T-cell (primary cell): ENCODE measurements around the gene FAM193B. TPM values are rescaled to one million over a fixed set of nuclear protein-coding genes. Genes with fewer than 3 reads are reported as not detected.
"Not testable (repeated sequence)": the region's sequence is repeated elsewhere in the genome, so short reads cannot be mapped to it uniquely, and the experiment has no call there.

Source experiments
- ATAC-seq, 4 experiments: fragments of 200-7000 bp in 3 of 4; fragments of 150-1000 bp in 1 of 4; cut with Tn5 transposase; replicated peaks in 1 of 4; 1 replicate in 3 of 4; 2 replicates in 1 of 4; pipeline ENCODE4 v1.10.0; 2021; ENCODE audit warnings: moderate library complexity in 3 of 4, mild to moderate bottlenecking in 2 of 4, moderate number of reproducible peaks in 1 of 4
- CTCF ChIA-PET, 2 donors: fragments of 300-600 bp; sonication (Branson Sonifier 250); formaldehyde crosslinking; loops; one replicate each; lab custom pipeline; 2022; ENCODE audit warnings: antibody characterized with exemption in 2 of 2; lab: Charles Lee
- POLR2A ChIA-PET, 2 donors: fragments of 300-600 bp; sonication (Branson Sonifier 250); formaldehyde crosslinking; loops; one replicate each; lab custom pipeline; 2022; ENCODE audit warnings: antibody characterized with exemption in 2 of 2; lab: Charles Lee
- DNase-seq, 35 experiments: peaks; one replicate each; pipeline versions ENCODE4 v3.0.0 to v3.0.0-alpha.2; 2013 to 2023
- H3K27ac ChIP-seq: one replicate; pipeline ENCODE4 v1.5.1; 2013; ENCODE audit warnings: low read length
- H3K27me3 ChIP-seq, 2 experiments: replicated peaks in 1 of 2; 1 replicate in 1 of 2; 2 replicates in 1 of 2; pipeline versions ENCODE4 v1.6.1 to v1.7.0; 2013; ENCODE audit warnings: low read length in 1 of 2, mixed read lengths in 1 of 2; ENCODE audit not compliant: control insufficient read depth in 2 of 2, insufficient read depth in 2 of 2; ENCODE audit errors: extremely low read depth in 1 of 2
- H3K36me3 ChIP-seq, 2 donors: 1 replicate in 1 of 2; 2 replicates in 1 of 2; pipeline versions ENCODE4 v1.6.1 to v1.7.0; 2013; ENCODE audit warnings: low read length in 1 of 2; ENCODE audit not compliant: control insufficient read depth in 2 of 2, insufficient read depth in 1 of 2; ENCODE audit errors: extremely low read depth in 1 of 2
- H3K4me1 ChIP-seq, 2 experiments: 1 replicate in 1 of 2; 2 replicates in 1 of 2; pipeline versions ENCODE4 v1.6.1 to v1.7.0; 2013; ENCODE audit warnings: low read length in 2 of 2, mixed read lengths in 1 of 2; ENCODE audit not compliant: insufficient read depth in 2 of 2, control insufficient read depth in 1 of 2; ENCODE audit errors: extremely low read depth in 1 of 2
- H3K4me3 ChIP-seq, 2 donors: 1 replicate in 1 of 2; 2 replicates in 1 of 2; pipeline versions ENCODE4 v1.5.1 to v1.7.0; 2013; ENCODE audit warnings: mild to moderate bottlenecking in 2 of 2, low read length in 1 of 2, moderate library complexity in 1 of 2; ENCODE audit not compliant: control insufficient read depth in 1 of 2; ENCODE audit errors: extremely low read depth in 1 of 2
- H3K9me3 ChIP-seq: 2 replicates; pipeline ENCODE4 v1.7.0; 2013
- H3K27ac Mint-ChIP-seq, 2 donors: one replicate each; pipeline ENCODE4 v1.8.0; 2020 to 2021; ENCODE audit warnings: mild to moderate bottlenecking in 2 of 2, mixed read lengths in 2 of 2
- H3K27me3 Mint-ChIP-seq, 2 donors: one replicate each; pipeline ENCODE4 v1.8.0; 2021 to 2022; ENCODE audit warnings: mixed read lengths in 2 of 2
- H3K36me3 Mint-ChIP-seq: one replicate; pipeline ENCODE4 v1.8.0; 2021; ENCODE audit warnings: mixed read lengths
- H3K4me1 Mint-ChIP-seq, 3 donors: one replicate each; pipeline ENCODE4 v1.8.0; 2020 to 2022; ENCODE audit warnings: mixed read lengths in 3 of 3, mild to moderate bottlenecking in 1 of 3
- H3K4me3 Mint-ChIP-seq, 3 donors: one replicate each; pipeline ENCODE4 v1.8.0; 2020 to 2022; ENCODE audit warnings: mild to moderate bottlenecking in 3 of 3, mixed read lengths in 3 of 3, moderate library complexity in 3 of 3
- H3K9me3 Mint-ChIP-seq, 3 donors: one replicate each; pipeline ENCODE4 v1.8.0; 2020 to 2022; ENCODE audit warnings: mixed read lengths in 3 of 3
- WGBS: methylation state at CpG from one replicate; pipeline ENCODE4 v1.1.5; 2013; ENCODE audit warnings: missing lambda C conversion rate; ENCODE audit not compliant: insufficient coverage; 5-methylcytosine and 5-hydroxymethylcytosine counted together
- total RNA-seq, 35 experiments: library from RNA in 6 of 35; stranded (reverse) in 6 of 35; fragments of 120-200 nt in 1 of 35; gene quantifications; one replicate each; pipeline versions ENCODE4 v1.2.1 to v1.2.4 and lab custom pipeline; 2013 to 2026

Gene FAM193B
- total RNA-seq, 5 donors from 2014 or later (not counting 1 experiment from before 2014, with no cell fraction given) = 162 to 233 (median 217) TPM

DNA sequence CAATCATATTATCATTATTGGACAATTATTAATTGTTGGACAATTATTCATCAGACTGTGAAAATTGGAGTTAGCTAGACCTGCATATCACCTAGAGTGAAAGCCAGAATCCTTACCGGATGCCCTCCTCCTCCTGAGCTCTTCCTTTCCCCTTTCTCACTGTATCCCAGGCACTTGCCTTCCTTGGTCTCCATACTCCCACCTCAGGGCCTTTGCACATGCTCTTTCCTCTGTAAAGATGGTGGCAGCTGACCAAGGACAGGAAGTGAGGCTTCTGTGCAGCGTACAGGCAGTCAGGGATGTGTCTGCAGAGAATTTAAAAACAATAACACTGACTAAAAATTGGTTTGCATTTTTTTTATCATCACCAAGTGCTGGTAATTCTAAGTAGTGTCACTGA lies 15.5 kb upstream of the FAM193B start:
- POLR2A ChIA-PET = no interaction called here

DNA sequence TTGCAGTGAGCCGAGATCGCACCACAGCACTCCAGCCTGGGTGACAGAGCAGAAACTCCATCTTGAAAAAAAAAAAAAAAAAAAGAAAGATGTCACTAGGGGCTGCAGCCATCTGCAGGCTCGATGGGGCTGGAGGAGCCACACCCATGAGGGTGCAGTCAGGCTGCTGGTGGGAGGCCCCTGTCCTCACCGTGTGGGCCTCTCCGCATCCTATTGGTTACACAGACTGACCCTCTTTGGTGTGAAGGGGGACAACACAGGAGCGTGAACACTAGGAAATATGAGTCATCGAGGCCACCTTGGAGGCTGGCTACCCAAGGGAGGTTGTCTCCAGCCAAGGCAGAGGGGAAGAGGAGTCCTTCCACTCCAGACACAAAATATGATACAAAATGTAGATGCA lies 14.0 kb upstream of the FAM193B start:
- Mint-ChIP-seq H3K27me3 (peaks cover 18 to 19% of the 10 kb centered on the region in 2 donors), H3K4me1 (no peaks in the 10 kb centered on the region), H3K36me3 (no peaks in the 10 kb centered on the region), H3K4me3 (no peak overlapping the region), H3K27ac (no peak overlapping the region), H3K9me3 (no peaks in the 10 kb centered on the region)
- CTCF ChIA-PET = no interaction called here
- H3K4me1 ChIP-seq = no peaks in the 10 kb centered on the region
- peaks cover 0 to 19% of the 10 kb centered on the region in 2 experiments for H3K27me3 ChIP-seq
- DNase-seq = no peak
- H3K27ac ChIP-seq = no peak overlapping the region
- no peak overlapping the region for H3K4me3 ChIP-seq
- 73% methylated on average over 5 of the region's 7 CpGs for WGBS
- H3K9me3 ChIP-seq = no peaks in the 10 kb centered on the region
- POLR2A ChIA-PET = no interaction called here
- no peak for ATAC-seq
- no peaks in the 10 kb centered on the region for H3K36me3 ChIP-seq

More for the DNA sequence above, 15.5 kb upstream of the FAM193B start:
- peaks cover 18 to 22% of the 10 kb centered on the region in 2 donors for H3K27me3 Mint-ChIP-seq
- no peaks in the 10 kb centered on the region for H3K4me1 ChIP-seq
- no peaks in the 10 kb centered on the region for H3K9me3 Mint-ChIP-seq
- H3K36me3 Mint-ChIP-seq = no peaks in the 10 kb centered on the region
- H3K4me3 ChIP-seq = no peak overlapping the region
- DNase-seq = no peak
- no peaks in the 10 kb centered on the region for H3K36me3 ChIP-seq
- no peak overlapping the region for H3K4me3 Mint-ChIP-seq
- H3K4me1 Mint-ChIP-seq = no peaks in the 10 kb centered on the region
- H3K27ac Mint-ChIP-seq = no peak overlapping the region
- H3K9me3 ChIP-seq = no peaks in the 10 kb centered on the region
- CTCF ChIA-PET = no interaction called here
- H3K27ac ChIP-seq = no peak overlapping the region
- no peak for ATAC-seq
- H3K27me3 ChIP-seq = peaks cover 0 to 19% of the 10 kb centered on the region in 2 experiments
- WGBS = no CpG with 5 or more reads among the region's 2 CpGs

DNA sequence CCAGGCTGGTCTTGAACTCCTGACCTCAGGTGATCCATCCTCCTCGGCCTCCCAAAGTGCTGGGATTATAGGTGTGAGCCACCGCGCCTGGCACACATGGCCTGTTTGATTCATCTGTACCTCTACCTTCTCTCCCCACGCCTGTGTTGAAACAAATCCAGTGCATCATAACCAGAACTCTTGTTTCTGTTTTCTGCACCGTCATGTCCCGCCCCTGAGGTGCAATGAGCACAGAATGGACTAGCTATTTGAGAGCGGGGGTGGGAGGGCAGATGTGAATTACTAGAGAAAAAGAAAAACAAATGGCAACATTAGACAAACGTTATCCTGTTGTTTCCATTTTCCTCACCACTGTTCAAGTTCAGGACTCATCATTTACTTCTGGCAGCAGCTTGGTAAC lies 10.7 kb upstream of the FAM193B start:
- Histone ChIP-seq H3K36me3 (no peaks in the 10 kb centered on the region), H3K27me3 (peaks cover 0 to 16% of the 10 kb centered on the region in 2 experiments), H3K9me3 (no peaks in the 10 kb centered on the region), H3K27ac (no peak overlapping the region), H3K4me3 (no peak overlapping the region), H3K4me1 (no peaks in the 10 kb centered on the region)
- no peak overlapping the region for H3K4me3 Mint-ChIP-seq
- no peak overlapping the region for H3K27ac Mint-ChIP-seq
- H3K27me3 Mint-ChIP-seq = peaks cover 18 to 19% of the 10 kb centered on the region in 2 donors
- H3K36me3 Mint-ChIP-seq = no peaks in the 10 kb centered on the region
- POLR2A ChIA-PET = interaction anchor here in 1 of 2 donors (0.6 kb wide), 1 partner anchor 28 kb away, joined by 3 read pairs; no protein-coding TSS in a partner anchor
- no CpG with 5 or more reads among the region's 8 CpGs for WGBS
- H3K4me1 Mint-ChIP-seq = no peaks in the 10 kb centered on the region
- CTCF ChIA-PET = no interaction called here
- ATAC-seq (no peak), DNase-seq (no peak)
- H3K9me3 Mint-ChIP-seq = no peaks in the 10 kb centered on the region

DNA sequence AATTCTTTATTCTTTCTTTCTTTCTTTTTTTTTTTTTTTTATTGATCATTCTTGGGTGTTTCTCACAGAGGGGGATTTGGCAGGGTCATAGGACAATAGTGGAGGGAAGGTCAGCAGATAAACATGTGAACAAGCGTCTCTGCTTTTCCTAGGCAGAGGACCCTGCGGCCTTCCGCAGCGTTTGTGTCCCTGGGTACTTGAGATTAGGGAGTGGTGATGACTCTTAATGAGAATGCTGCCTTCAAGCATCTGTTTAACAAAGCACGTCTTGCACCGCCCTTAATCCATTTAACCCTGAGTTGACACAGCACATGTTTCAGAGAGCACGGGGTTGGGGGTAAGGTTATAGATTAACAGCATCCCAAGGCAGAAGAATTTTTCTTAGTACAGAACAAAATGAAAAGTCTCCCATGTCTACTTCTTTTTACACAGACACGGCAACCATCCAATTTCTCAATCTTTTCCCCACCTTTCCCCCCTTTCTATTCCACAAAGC lies 5.1 kb upstream of the FAM193B start:
- H3K27me3 Mint-ChIP-seq, H3K9me3 Mint-ChIP-seq, H3K36me3 ChIP-seq, H3K27me3 ChIP-seq, CTCF ChIA-PET, DNase-seq, H3K4me3 ChIP-seq, H3K36me3 Mint-ChIP-seq, H3K9me3 ChIP-seq, H3K27ac ChIP-seq, ATAC-seq, POLR2A ChIA-PET, H3K27ac Mint-ChIP-seq, H3K4me3 Mint-ChIP-seq: not testable (repeated sequence)
- peaks cover 7 to 20% (median 14%) of the 10 kb centered on the region in 3 donors for H3K4me1 Mint-ChIP-seq
- 94% methylated on average over 2 of the region's 8 CpGs for WGBS
- peaks cover 0 to 12% of the 10 kb centered on the region in 2 experiments for H3K4me1 ChIP-seq

DNA sequence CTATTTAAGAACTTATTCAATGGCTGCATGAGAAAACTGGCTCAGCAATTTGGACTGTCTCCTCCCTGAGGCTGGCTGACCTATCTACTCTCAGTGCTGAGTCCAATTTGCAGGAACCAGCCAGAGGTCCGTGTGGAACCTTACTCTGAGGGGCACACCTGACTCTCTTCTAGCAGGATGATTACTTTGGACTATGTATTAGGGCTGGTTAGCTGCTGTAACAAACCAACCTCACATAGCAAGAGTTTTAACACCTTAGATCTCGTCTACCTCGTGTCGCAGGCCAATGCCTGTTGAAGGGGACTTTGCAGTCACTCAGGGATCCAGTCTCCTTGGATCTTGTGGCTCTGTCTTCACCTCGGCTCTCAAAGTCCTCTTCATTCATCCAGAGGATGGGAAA lies 3.4 kb upstream of the FAM193B start:
- H3K4me3 ChIP-seq = no peak overlapping the region
- Mint-ChIP-seq H3K27ac (peak overlapping the region in 1 of 2 donors; percentile 55), H3K9me3 (no peaks in the 10 kb centered on the region), H3K4me1 (peaks cover 16 to 30% (median 21%) of the 10 kb centered on the region in 3 donors), H3K4me3 (no peak overlapping the region), H3K27me3 (no peaks in the 10 kb centered on the region), H3K36me3 (no peaks in the 10 kb centered on the region)
- DNase-seq (no peak), ATAC-seq (no peak)
- no peak overlapping the region for H3K27ac ChIP-seq
- peaks cover 9 to 24% of the 10 kb centered on the region in 2 experiments for H3K4me1 ChIP-seq
- CTCF ChIA-PET = no interaction called here
- H3K27me3 ChIP-seq = no peaks in the 10 kb centered on the region
- H3K9me3 ChIP-seq = no peaks in the 10 kb centered on the region
- H3K36me3 ChIP-seq = no peaks in the 10 kb centered on the region
- POLR2A ChIA-PET = interaction anchor here in 1 of 2 donors (0.6 kb wide), 1 partner anchor 981 kb away, joined by 4 read pairs; no protein-coding TSS in a partner anchor
- 82% methylated on average over 3 of the region's 5 CpGs for WGBS

DNA sequence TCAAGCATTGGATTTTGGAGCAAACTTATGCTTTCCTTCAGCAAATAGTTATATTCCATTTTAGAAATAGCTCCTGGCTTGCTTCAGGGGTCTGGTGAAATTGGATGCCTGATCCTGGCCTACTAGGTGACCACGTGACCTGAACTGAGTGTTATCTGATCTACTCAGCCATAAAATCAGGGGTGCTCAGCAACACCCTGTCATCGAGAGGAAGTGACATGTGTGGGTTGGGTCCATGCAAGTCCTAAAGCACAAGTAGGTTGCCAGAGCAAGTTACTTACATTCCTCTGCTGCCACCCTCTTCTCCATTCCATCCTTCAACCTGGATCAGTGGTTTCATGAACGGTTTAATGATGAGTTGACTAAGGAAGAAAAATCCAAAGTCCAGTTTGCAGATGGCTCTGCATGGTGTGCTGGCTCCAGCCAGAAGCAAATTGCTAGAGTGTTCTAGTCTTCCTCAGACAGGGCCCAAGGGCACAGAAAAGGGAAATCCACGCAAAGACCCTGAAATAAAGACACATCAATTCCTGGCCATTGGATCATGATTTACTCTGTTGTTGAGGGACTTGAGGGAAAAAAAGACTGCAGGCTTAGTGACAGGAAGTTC lies 2.8 kb upstream of the FAM193B start:
- H3K36me3 ChIP-seq = no peaks in the 10 kb centered on the region
- H3K4me3 ChIP-seq = no peak overlapping the region
- Mint-ChIP-seq H3K27ac (peak overlapping the region; percentile 31 to 55), H3K4me1 (peaks cover 23 to 36% (median 27%) of the 10 kb centered on the region in 3 donors), H3K9me3 (no peaks in the 10 kb centered on the region), H3K36me3 (peaks cover 2% of the 10 kb centered on the region), H3K27me3 (no peaks in the 10 kb centered on the region), H3K4me3 (no peak overlapping the region)
- ATAC-seq (no peak), DNase-seq (peak in 3 of 35 experiments; percentile 2 to 36 (median 13))
- ChIA-PET CTCF (no interaction called here), POLR2A (interaction anchor here in 1 of 2 donors (0.6 kb wide), 1 partner anchor 982 kb away, joined by 4 read pairs; no protein-coding TSS in a partner anchor)
- H3K27ac ChIP-seq = peak overlapping the region; percentile 8
- H3K4me1 ChIP-seq = peaks cover 12 to 26% of the 10 kb centered on the region in 2 experiments
- H3K27me3 ChIP-seq = no peaks in the 10 kb centered on the region
- H3K9me3 ChIP-seq = no peaks in the 10 kb centered on the region
- WGBS = 60% methylated on average over 1 of the region's 4 CpGs
